A673 (cell line): ENCODE data around the gene ADORA2B. TPM values are rescaled to one million over a fixed set of nuclear protein-coding genes. Genes with fewer than 3 reads are reported as not detected.
A peak's percentile ranks its signal among the peaks of the same experiment; 100 is the strongest.

Source experiments
- BruUV-seq: library from RNA; stranded (reverse); fragments of 400-500 nt; replicated peaks from 2 replicates; lab custom pipeline; 2021; lab: Mats Ljungman, UMichigan
- CTCF ChIA-PET: fragments of 300-600 bp; sonication (Branson Sonifier 250); formaldehyde crosslinking; loops from one replicate; lab custom pipeline; 2022; ENCODE audit warnings: antibody characterized with exemption; lab: Charles Lee
- POLR2A ChIA-PET: fragments of 300-600 bp; sonication (Branson Sonifier 250); formaldehyde crosslinking; loops from one replicate; lab custom pipeline; 2022; ENCODE audit warnings: antibody characterized with exemption; ENCODE audit not compliant: low non-redundant PET; lab: Charles Lee
- DNase-seq: peaks from one replicate; pipeline ENCODE4 v3.0.0-alpha.2; 2015; ENCODE audit warnings: low spot score
- H3K27ac ChIP-seq: fragments of 200-600 bp; sonication (generic); 2 replicates; pipeline ENCODE4 v1.5.1; 2016; ENCODE audit warnings: mixed run types, low read depth, mild to moderate bottlenecking, mixed read lengths, antibody characterized with exemption, low read length; ENCODE audit not compliant: poor library complexity, severe bottlenecking
- H3K27me3 ChIP-seq: fragments of 200-600 bp; sonication (generic); replicated peaks from 2 replicates; pipeline ENCODE4 v1.6.1; 2017; ENCODE audit warnings: mixed run types, low read depth, mild to moderate bottlenecking, mixed read lengths, antibody characterized with exemption, low read length; ENCODE audit not compliant: insufficient read depth, poor library complexity
- H3K36me3 ChIP-seq: fragments of 200-600 bp; sonication (generic); 2 replicates; pipeline ENCODE4 v1.6.1; 2016; ENCODE audit warnings: mixed run types, mild to moderate bottlenecking, mixed read lengths, antibody characterized with exemption, low read length; ENCODE audit not compliant: insufficient read depth, poor library complexity, severe bottlenecking
- H3K4me1 ChIP-seq: fragments of 200-600 bp; sonication (generic); 2 replicates; pipeline ENCODE4 v1.6.1; 2017; ENCODE audit warnings: mixed run types, mild to moderate bottlenecking, mixed read lengths, antibody characterized with exemption, low read length; ENCODE audit not compliant: insufficient read depth, poor library complexity, severe bottlenecking
- H3K4me3 ChIP-seq: fragments of 200-600 bp; sonication (generic); 2 replicates; pipeline ENCODE4 v1.5.1; 2016; ENCODE audit warnings: low read depth, mixed run types, mild to moderate bottlenecking, mixed read lengths, low read length; ENCODE audit not compliant: poor library complexity, severe bottlenecking
- H3K9me3 ChIP-seq: fragments of 200-600 bp; sonication (generic); 2 replicates; pipeline ENCODE4 v1.6.1; 2016; ENCODE audit warnings: mixed run types, low read depth, mild to moderate bottlenecking, mixed read lengths, antibody characterized with exemption, low read length; ENCODE audit not compliant: poor library complexity, severe bottlenecking
- CTCF ChIP-seq: fragments of 300-800, 200-600 bp; sonication (generic); conservative IDR thresholded peaks from 2 replicates; pipeline ENCODE4 v1.5.1; 2017; ENCODE audit warnings: low read depth, mild to moderate bottlenecking, antibody characterized with exemption, low read length, moderate library complexity, mixed read lengths
- EZH2 ChIP-seq: fragments of 200-600 bp; sonication (generic); IDR thresholded peaks from 2 replicates; pipeline ENCODE4 v1.6.1; 2017; ENCODE audit warnings: borderline replicate concordance, low read depth, mild to moderate bottlenecking, mixed read lengths, antibody characterized with exemption, low read length; ENCODE audit not compliant: poor library complexity, severe bottlenecking
- intact Hi-C: fragments of 100-400 bp; cut with micrococcal nuclease; formaldehyde crosslinking; loops from one replicate; pipeline ENCODE4 v1.10.0; 2022; ENCODE audit not compliant: unreplicated experiment
- total RNA-seq: library from RNA; stranded (reverse); gene quantifications from 2 replicates; pipeline ENCODE4 v1.2.3, GENCODE V29; 2021

The ADORA2B gene
- total RNA-seq, 1 experiment from 2014 or later = 3.9 TPM

DNA sequence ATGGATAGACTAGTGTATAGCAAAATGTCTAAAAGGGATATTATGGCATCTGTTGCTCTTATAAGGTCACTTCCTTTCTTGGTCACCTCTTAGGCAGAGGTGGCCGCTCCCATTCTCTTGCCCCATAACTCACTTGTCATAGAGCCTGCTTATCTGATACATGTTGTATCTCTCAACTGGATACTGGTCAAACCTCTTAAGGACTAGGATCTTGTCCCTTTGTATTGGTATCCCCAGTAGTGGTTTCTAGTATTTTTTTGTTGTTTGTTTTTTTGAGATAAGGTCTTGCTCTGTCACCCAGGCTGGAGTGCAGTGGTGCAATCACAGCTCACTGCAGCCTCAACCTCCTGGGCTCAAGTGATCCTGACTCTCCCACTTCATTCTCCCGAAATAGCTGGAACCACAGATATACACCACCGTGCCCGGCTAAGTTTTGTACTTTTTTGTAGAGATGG, 27.6 kb downstream of the ADORA2B start:
- Histone ChIP-seq H3K4me3 (no peak overlapping the region), H3K27me3 (no peaks in the 10 kb centered on the region), H3K36me3 (no peaks in the 10 kb centered on the region), H3K27ac (no peak overlapping the region), H3K9me3 (no peaks in the 10 kb centered on the region), H3K4me1 (peaks cover 13% of the 10 kb centered on the region)
- no TSS peak for BruUV-seq
- TF ChIP-seq EZH2 (no peak), CTCF (no peak)
- CTCF ChIA-PET = no interaction called here
- no peak for DNase-seq
- POLR2A ChIA-PET = no interaction called here
- intact Hi-C loops = no loop called here

- POLR2A ChIA-PET = no interaction called here
- no peak for TF ChIP-seq CTCF
- no peaks in the 10 kb centered on the region for H3K36me3 ChIP-seq
- no peaks in the 10 kb centered on the region for H3K27me3 ChIP-seq
- peaks cover 11% of the 10 kb centered on the region for H3K4me1 ChIP-seq
- CTCF ChIA-PET = no interaction called here
- no peaks in the 10 kb centered on the region for H3K9me3 ChIP-seq
- no peak for DNase-seq
- no TSS peak for BruUV-seq
- intact Hi-C loops = no loop called here
- H3K27ac ChIP-seq = no peak overlapping the region
- H3K4me3 ChIP-seq = no peak overlapping the region
These were observed 28.1 kb downstream of the ADORA2B start for GRCh38 chr17:15973016-15973415.

DNA sequence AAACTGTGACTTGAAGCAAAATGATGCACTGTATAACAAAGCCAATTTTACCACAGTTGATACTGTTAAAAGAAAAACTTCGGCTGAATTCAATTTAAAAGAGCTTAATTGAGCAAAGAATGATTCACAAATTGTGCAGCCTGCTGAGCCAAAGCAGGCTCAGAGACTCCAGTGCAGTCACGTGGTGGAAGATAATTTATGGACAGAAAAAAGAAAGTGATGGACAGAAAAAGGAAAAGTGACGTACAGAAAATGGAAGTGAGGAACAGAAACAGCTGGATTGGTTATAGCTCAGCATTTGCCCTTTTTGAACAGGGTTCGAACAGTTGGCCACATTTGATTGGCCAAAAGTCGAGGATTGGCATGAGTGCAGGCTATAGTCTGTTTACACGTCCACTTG, 28.9 kb downstream of the ADORA2B start:
- Histone ChIP-seq H3K36me3 (no peaks in the 10 kb centered on the region), H3K27ac (no peak overlapping the region), H3K4me1 (peaks cover 11% of the 10 kb centered on the region), H3K4me3 (no peak overlapping the region), H3K27me3 (no peaks in the 10 kb centered on the region), H3K9me3 (no peaks in the 10 kb centered on the region)
- ChIA-PET POLR2A (no interaction called here), CTCF (no interaction called here)
- no peak for TF ChIP-seq EZH2
- no peak for TF ChIP-seq CTCF
- BruUV-seq = no TSS peak
- intact Hi-C loops = no loop called here
- DNase-seq = peak; percentile 72
